ENCODE data around the gene SPNS3.

- TF ChIP-seq CTCF (IDR thresholded peaks at IDR 0.05): no peak
- TF ChIP-seq POLR2AphosphoS5 (IDR thresholded peaks at IDR 0.05): no peak
- TF ChIP-seq POLR2A (IDR thresholded peaks at IDR 0.05): no peak
Measured at GRCh38 chr17:4475463-4475862, 41.7 kb downstream of the SPNS3 start.
